Measurements from ENCODE around the gene GRK5. TPM values are rescaled to one million over a fixed set of nuclear protein-coding genes. Genes with fewer than 3 reads are reported as not detected.

Gene GRK5
- total and polyA plus RNA-seq, 3 experiments from 2014 or later: 7.7 to 13.8 (median 13.6) TPM

DNA sequence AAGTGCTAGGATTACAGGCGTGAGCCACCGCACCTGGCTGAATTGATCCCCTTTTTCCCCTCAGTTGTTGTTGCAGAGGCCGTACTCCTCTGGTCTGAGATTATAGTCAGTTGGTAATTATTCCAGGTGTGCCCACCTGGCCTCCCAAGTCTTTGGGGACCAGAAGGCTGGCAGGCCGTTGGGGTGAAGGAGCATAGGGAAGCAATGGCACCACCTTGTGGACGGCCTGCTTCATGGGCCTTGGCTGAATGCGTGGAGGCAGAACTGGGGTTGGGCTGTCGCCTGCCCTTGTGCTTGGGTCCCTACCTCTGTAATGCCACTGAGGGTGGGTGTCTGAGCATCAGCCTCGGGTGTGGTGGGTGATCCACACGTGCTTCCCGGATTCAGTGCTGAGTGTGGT is 209.5 kb downstream of the GRK5 start:
- H3K4me1 Mint-ChIP-seq: no peaks in the 10 kb centered on the region
- no peaks in the 10 kb centered on the region for H3K9me3 Mint-ChIP-seq
- H3K4me3 Mint-ChIP-seq: no peak overlapping the region
- peak overlapping the region in 1 of 8 donors; percentile 57 for H3K27ac Mint-ChIP-seq
- no peaks in the 10 kb centered on the region for H3K36me3 ChIP-seq (ENCODE audit: insufficient read depth, low read length)
- no peaks in the 10 kb centered on the region for H3K27me3 Mint-ChIP-seq
- H3K4me1 ChIP-seq (ENCODE audit: insufficient read depth, low read length): no peaks in the 10 kb centered on the region
- CTCF ChIA-PET: interaction anchor here (1.1 to 3.7 kb wide), 5 partner anchors 12 to 218 kb away, joined by 3 to 25 read pairs (median 5); partner anchors contain the start of gene GRK5
- H3K36me3 Mint-ChIP-seq: peaks cover 0 to 14% (median 0%) of the 10 kb centered on the region in 3 donors
- H3K9me3 ChIP-seq (ENCODE audit: low read length): no peaks in the 10 kb centered on the region
- POLR2A ChIA-PET: no interaction called here
- peak; percentile 49 to 74 (median 52) for DNase-seq
- H3K27ac ChIP-seq (ENCODE audit: low read depth, low read length): no peak overlapping the region
- H3K4me3 ChIP-seq (ENCODE audit: low read length): no peak overlapping the region
- H3K27me3 ChIP-seq (ENCODE audit: insufficient read depth, low read length, poor library complexity, severe bottlenecking): no peaks in the 10 kb centered on the region

GRCh38 chr10:119417852-119418251 is 210.5 kb downstream of the GRK5 start:
- CTCF ChIA-PET: interaction anchor here (0.7 to 3.0 kb wide), 9 partner anchors 25 to 278 kb away, joined by 3 to 30 read pairs (median 5); partner anchors contain the start of genes GRK5 and RGS10
- POLR2A ChIA-PET: no interaction called here
- no peak overlapping the region for H3K27ac Mint-ChIP-seq
- Histone ChIP-seq H3K9me3 (ENCODE audit: low read length) (no peaks in the 10 kb centered on the region), H3K27me3 (ENCODE audit: insufficient read depth, low read length, poor library complexity, severe bottlenecking) (no peaks in the 10 kb centered on the region), H3K36me3 (ENCODE audit: insufficient read depth, low read length) (no peaks in the 10 kb centered on the region), H3K4me3 (ENCODE audit: low read length) (no peak overlapping the region), H3K4me1 (ENCODE audit: insufficient read depth, low read length) (no peaks in the 10 kb centered on the region), H3K27ac (ENCODE audit: low read depth, low read length) (no peak overlapping the region)
- H3K4me1 Mint-ChIP-seq: no peaks in the 10 kb centered on the region
- H3K9me3 Mint-ChIP-seq: no peaks in the 10 kb centered on the region
- peaks cover 0 to 13% (median 0%) of the 10 kb centered on the region in 3 donors for H3K36me3 Mint-ChIP-seq
- no peak overlapping the region for H3K4me3 Mint-ChIP-seq
- DNase-seq: no peak
- H3K27me3 Mint-ChIP-seq: no peaks in the 10 kb centered on the region

GRCh38 chr10:119418362-119418761 is 211.0 kb downstream of the GRK5 start:
- Mint-ChIP-seq H3K27ac (no peak overlapping the region), H3K27me3 (no peaks in the 10 kb centered on the region), H3K4me1 (no peaks in the 10 kb centered on the region), H3K4me3 (no peak overlapping the region), H3K36me3 (peaks cover 0 to 17% (median 0%) of the 10 kb centered on the region in 3 donors), H3K9me3 (no peaks in the 10 kb centered on the region)
- POLR2A ChIA-PET: no interaction called here
- CTCF ChIA-PET: interaction anchor here (0.7 to 3.0 kb wide), 10 partner anchors 25 to 279 kb away, joined by 3 to 30 read pairs (median 5); partner anchors contain the start of genes GRK5 and RGS10
- Histone ChIP-seq H3K9me3 (ENCODE audit: low read length) (no peaks in the 10 kb centered on the region), H3K36me3 (ENCODE audit: insufficient read depth, low read length) (no peaks in the 10 kb centered on the region), H3K4me3 (ENCODE audit: low read length) (no peak overlapping the region), H3K27ac (ENCODE audit: low read depth, low read length) (no peak overlapping the region), H3K27me3 (ENCODE audit: insufficient read depth, low read length, poor library complexity, severe bottlenecking) (no peaks in the 10 kb centered on the region), H3K4me1 (ENCODE audit: insufficient read depth, low read length) (no peaks in the 10 kb centered on the region)
- DNase-seq: no peak

DNA sequence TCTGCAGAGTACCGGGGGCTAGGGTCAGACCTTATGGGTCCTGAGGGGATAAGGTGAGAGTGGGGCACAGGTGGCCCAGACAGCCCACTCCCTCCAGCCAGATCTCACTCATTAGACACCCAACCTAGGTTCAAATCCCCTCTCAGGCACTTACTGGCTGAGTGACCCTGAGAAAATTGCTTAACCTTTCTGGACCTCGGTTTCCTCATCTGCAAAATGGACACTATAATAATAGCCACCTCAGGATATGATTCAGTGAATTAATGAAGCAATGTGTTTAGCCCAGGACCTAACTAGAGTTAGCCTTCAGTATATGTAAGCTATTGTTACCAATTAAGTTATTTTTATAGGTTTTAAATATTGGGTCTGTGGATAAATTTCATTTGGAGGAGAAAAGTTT is 212.6 kb downstream of the GRK5 start:
- H3K27me3 ChIP-seq (ENCODE audit: insufficient read depth, low read length, poor library complexity, severe bottlenecking): no peaks in the 10 kb centered on the region
- H3K9me3 ChIP-seq (ENCODE audit: low read length): no peaks in the 10 kb centered on the region
- no peaks in the 10 kb centered on the region for H3K4me1 Mint-ChIP-seq
- H3K36me3 ChIP-seq (ENCODE audit: insufficient read depth, low read length): no peaks in the 10 kb centered on the region
- H3K27me3 Mint-ChIP-seq: no peaks in the 10 kb centered on the region
- H3K36me3 Mint-ChIP-seq: peaks cover 0 to 23% (median 6%) of the 10 kb centered on the region in 3 donors
- H3K9me3 Mint-ChIP-seq: no peaks in the 10 kb centered on the region
- no peak overlapping the region for H3K27ac Mint-ChIP-seq
- H3K27ac ChIP-seq (ENCODE audit: low read depth, low read length): no peak overlapping the region
- H3K4me3 Mint-ChIP-seq: no peak overlapping the region
- ChIA-PET POLR2A (interaction anchor here (0.7 kb wide), 1 partner anchor 29 kb away, joined by 5 read pairs; no protein-coding TSS in a partner anchor), CTCF (interaction anchor here (0.6 to 3.0 kb wide), 3 partner anchors 15 to 344 kb away, joined by 3 to 30 read pairs (median 3); partner anchors contain the start of gene GRK5)
- no peaks in the 10 kb centered on the region for H3K4me1 ChIP-seq (ENCODE audit: insufficient read depth, low read length)
- no peak overlapping the region for H3K4me3 ChIP-seq (ENCODE audit: low read length)
- no peak for DNase-seq

- Histone ChIP-seq H3K27me3 (ENCODE audit: insufficient read depth, low read length, poor library complexity, severe bottlenecking) (no peaks in the 10 kb centered on the region), H3K4me3 (ENCODE audit: low read length) (no peak overlapping the region), H3K27ac (ENCODE audit: low read depth, low read length) (no peak overlapping the region), H3K9me3 (ENCODE audit: low read length) (no peaks in the 10 kb centered on the region), H3K4me1 (ENCODE audit: insufficient read depth, low read length) (no peaks in the 10 kb centered on the region), H3K36me3 (ENCODE audit: insufficient read depth, low read length) (no peaks in the 10 kb centered on the region)
- ChIA-PET CTCF (interaction anchor here (0.9 kb wide), 1 partner anchor 222 kb away, joined by 3 read pairs; no protein-coding TSS in a partner anchor), POLR2A (no interaction called here)
- H3K36me3 Mint-ChIP-seq: peaks cover 6 to 23% (median 14%) of the 10 kb centered on the region in 3 donors
- no peaks in the 10 kb centered on the region for H3K27me3 Mint-ChIP-seq
- no peak overlapping the region for H3K4me3 Mint-ChIP-seq
- H3K9me3 Mint-ChIP-seq: no peaks in the 10 kb centered on the region
- H3K4me1 Mint-ChIP-seq: no peaks in the 10 kb centered on the region
- peak overlapping the region in 3 of 8 donors; percentile 23 to 79 (median 64) for H3K27ac Mint-ChIP-seq
- DNase-seq: no peak
Observed at GRCh38 chr10:119420950-119421875, 213.8 kb downstream of the GRK5 start.

- no peaks in the 10 kb centered on the region for H3K9me3 ChIP-seq (ENCODE audit: low read length)
Observed at GRCh38 chr10:119421891-119422681, 214.7 kb downstream of the GRK5 start.

DNA sequence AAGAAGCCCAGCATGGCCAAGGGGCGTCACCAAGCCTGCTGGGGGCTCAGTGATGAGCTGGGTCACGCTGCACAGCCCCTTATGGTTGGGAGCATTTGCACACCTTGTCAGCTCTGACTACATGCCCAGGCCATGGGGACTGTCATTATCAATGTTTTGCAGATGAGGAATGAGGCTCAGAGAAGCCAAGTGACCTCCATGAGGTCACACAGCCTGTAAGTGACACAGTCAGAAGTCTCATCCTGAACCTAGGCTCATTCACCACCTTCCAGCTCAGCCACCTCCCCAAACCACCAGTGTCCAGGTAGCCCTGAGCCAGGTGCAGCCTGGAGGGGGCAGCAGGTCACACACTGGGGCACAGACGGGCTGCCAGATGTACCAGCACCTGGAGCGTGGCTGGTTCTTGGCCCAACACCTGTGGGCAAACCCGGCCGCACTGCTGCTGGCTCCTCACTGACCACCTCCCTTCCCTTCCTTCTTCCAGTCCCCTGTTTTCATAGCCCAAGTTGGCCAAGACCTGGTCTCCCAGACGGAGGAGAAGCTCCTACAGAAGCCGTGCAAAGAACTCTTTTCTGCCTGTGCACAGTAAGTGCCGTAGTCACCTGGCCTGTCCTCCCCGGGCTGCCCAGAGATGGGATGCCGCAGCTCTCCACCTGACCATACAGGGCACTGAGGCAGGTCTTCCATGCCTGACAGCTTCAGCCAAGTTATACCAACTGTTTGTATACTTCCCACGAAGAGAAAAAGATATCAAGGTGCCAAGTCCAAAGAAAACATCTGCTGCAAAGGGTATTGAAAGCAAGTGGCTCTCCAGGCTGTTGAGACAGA is 215.5 kb downstream of the GRK5 start:
- no peaks in the 10 kb centered on the region for H3K9me3 Mint-ChIP-seq
- H3K36me3 Mint-ChIP-seq: peaks cover 6 to 23% (median 14%) of the 10 kb centered on the region in 3 donors
- H3K4me1 Mint-ChIP-seq: no peaks in the 10 kb centered on the region
- H3K27ac Mint-ChIP-seq: peak overlapping the region in 1 of 8 donors; percentile 55
- no peaks in the 10 kb centered on the region for H3K27me3 Mint-ChIP-seq
- H3K4me3 Mint-ChIP-seq: no peak overlapping the region
- POLR2A ChIA-PET: no interaction called here
- H3K4me1 ChIP-seq (ENCODE audit: insufficient read depth, low read length): peaks cover under 1% of the 10 kb centered on the region
- DNase-seq: no peak
- H3K27me3 ChIP-seq (ENCODE audit: insufficient read depth, low read length, poor library complexity, severe bottlenecking): no peaks in the 10 kb centered on the region
- no peak overlapping the region for H3K27ac ChIP-seq (ENCODE audit: low read depth, low read length)
- CTCF ChIA-PET: interaction anchor here (1.0 to 1.5 kb wide), 2 partner anchors 22 to 67 kb away, joined by 3 to 4 read pairs; no protein-coding TSS in a partner anchor
- H3K36me3 ChIP-seq (ENCODE audit: insufficient read depth, low read length): peaks cover 12% of the 10 kb centered on the region
- no peak overlapping the region for H3K4me3 ChIP-seq (ENCODE audit: low read length)
- no peaks in the 10 kb centered on the region for H3K9me3 ChIP-seq (ENCODE audit: low read length)

More at GRCh38 chr10:119421891-119422681, 214.7 kb downstream of the GRK5 start:
- CTCF ChIA-PET: interaction anchor here (0.6 to 1.5 kb wide), 3 partner anchors 67 to 279 kb away, joined by 3 to 4 read pairs (median 3); no protein-coding TSS in a partner anchor
- Histone ChIP-seq H3K4me1 (ENCODE audit: insufficient read depth, low read length) (no peaks in the 10 kb centered on the region), H3K27ac (ENCODE audit: low read depth, low read length) (no peak overlapping the region), H3K27me3 (ENCODE audit: insufficient read depth, low read length, poor library complexity, severe bottlenecking) (no peaks in the 10 kb centered on the region), H3K36me3 (ENCODE audit: insufficient read depth, low read length) (peaks cover 6% of the 10 kb centered on the region), H3K4me3 (ENCODE audit: low read length) (no peak overlapping the region)
- no peak for DNase-seq
- POLR2A ChIA-PET: no interaction called here
- H3K27me3 Mint-ChIP-seq: no peaks in the 10 kb centered on the region
- no peaks in the 10 kb centered on the region for H3K9me3 Mint-ChIP-seq
- H3K4me1 Mint-ChIP-seq: no peaks in the 10 kb centered on the region
- H3K27ac Mint-ChIP-seq: peak overlapping the region in 1 of 8 donors; percentile 55
- peaks cover 6 to 23% (median 14%) of the 10 kb centered on the region in 3 donors for H3K36me3 Mint-ChIP-seq
- H3K4me3 Mint-ChIP-seq: no peak overlapping the region

All from CD8-positive, alpha-beta memory T cell (primary cell).